Testis (tissue), 2 donors: ENCODE results near the gene RAB28.

ENCODE experiments used
- CTCF ChIP-seq, 3 experiments: fragments of 450-650 bp in 2 of 3; fragments of 200-600 bp in 1 of 3; sonication (generic) in 1 of 3; IDR thresholded peaks; one replicate each; pipeline ENCODE4 v1.5.1; 2016 to 2019; ENCODE audit warnings: antibody characterized with exemption in 3 of 3, mild to moderate bottlenecking in 2 of 3, moderate library complexity in 1 of 3
- POLR2A ChIP-seq: fragments of 450-650 bp; IDR thresholded peaks from one replicate; pipeline ENCODE4 v1.6.1; 2017; ENCODE audit warnings: antibody characterized with exemption, mild to moderate bottlenecking, moderate library complexity

DNA sequence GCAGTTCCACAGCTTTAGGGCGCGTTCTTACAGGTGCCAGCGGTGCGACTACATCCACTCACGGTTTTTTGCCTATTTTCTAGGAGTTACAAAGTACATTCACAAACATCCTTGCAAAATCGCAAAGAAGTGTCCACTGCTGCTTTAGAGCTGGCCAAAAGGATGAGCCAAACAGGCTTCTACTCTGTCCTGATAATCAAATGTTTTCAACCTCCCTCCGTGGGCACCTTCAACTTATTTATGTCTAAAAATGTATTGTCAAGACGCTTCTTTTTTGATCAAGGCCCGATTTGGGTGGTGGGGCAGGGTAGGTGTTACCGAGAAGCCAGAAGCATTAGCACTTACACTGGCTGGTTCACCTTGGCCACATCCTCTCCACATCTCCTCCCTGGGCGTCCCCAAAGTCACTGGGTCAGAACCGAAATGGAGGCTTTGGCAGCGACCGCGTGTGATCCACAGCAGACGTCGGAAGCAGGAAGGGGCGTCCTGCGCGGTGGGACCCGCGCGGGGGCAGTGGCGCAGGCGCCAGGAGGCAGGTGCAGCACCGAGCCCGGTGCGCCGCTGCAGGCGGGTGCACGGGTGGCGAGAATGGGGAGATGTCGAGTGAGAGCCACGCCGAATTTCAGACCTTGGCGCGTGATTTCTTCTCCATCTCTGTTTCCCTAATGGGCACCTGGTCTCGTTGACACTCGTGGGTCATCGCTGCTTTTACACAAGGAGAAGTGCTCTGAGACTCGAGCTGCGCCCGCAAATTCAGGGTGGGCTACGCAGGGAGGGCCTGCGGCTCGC is 43.2 kb upstream of the RAB28 start:
- TF ChIP-seq POLR2A = no peak
- TF ChIP-seq CTCF (IDR thresholded peaks at IDR 0.05) = no peak
